HepG2 (cell line): ENCODE measurements around the gene CLRN3. TPM values are rescaled to one million over a fixed set of nuclear protein-coding genes. Genes with fewer than 3 reads are reported as not detected.

ENCODE experiments used
- ATAC-seq: fragments of 200-7000 bp; cut with Tn5 transposase; 3 replicates; pipeline ENCODE4 v1.9.1; 2020; ENCODE audit warnings: mild to moderate bottlenecking, moderate library complexity
- BruUV-seq: library from RNA; stranded (reverse); fragments of 400-500 nt; replicated peaks from 2 replicates; lab custom pipeline; 2021; lab: Mats Ljungman, UMichigan
- CTCF ChIA-PET: fragments of 300-600 bp; formaldehyde crosslinking; extraction: SDS; loops from one replicate; lab custom pipeline; 2021; ENCODE audit warnings: low total read pairs, inconsistent platforms, low intra/inter-chr PET ratio; lab: Yijun Ruan, JAX
- POLR2A ChIA-PET: fragments of 350-600 bp; sonication (Branson Sonifier 250); formaldehyde crosslinking; loops from one replicate; lab custom pipeline; 2020; ENCODE audit warnings: antibody characterized with exemption, inconsistent platforms; lab: Yijun Ruan, JAX
- DNase-seq: peaks from one replicate; pipeline ENCODE4 v3.0.0-alpha.2; 2015; ENCODE audit warnings: low spot score
- FAIRE-seq: peaks from 3 replicates; lab custom pipeline; 2011; peaks lifted over from hg19 to GRCh38; lab: Jason Lieb, UNC
- H2AFZ ChIP-seq: one replicate; pipeline ENCODE4 v1.6.1; 2011; ENCODE audit warnings: low read length, inconsistent platforms
- H3K27ac ChIP-seq: fragments of 300-600 bp; 3 replicates; pipeline ENCODE4 v1.8.0; 2011; ENCODE audit warnings: mixed run types, mild to moderate bottlenecking, mixed read lengths, low read length, inconsistent platforms; ENCODE audit not compliant: insufficient read depth; ENCODE audit errors: extremely low read length
- H3K27me3 ChIP-seq, 2 experiments: fragments of 200-600 bp in 1 of 2; 2 replicates in 1 of 2; 3 replicates in 1 of 2; pipeline versions ENCODE4 v1.6.0 to v1.8.0; 2011; ENCODE audit warnings: low read length in 2 of 2, mild to moderate bottlenecking in 2 of 2, moderate library complexity in 2 of 2, inconsistent platforms in 1 of 2; ENCODE audit not compliant: insufficient read depth in 2 of 2, control insufficient read depth in 1 of 2
- H3K36me3 ChIP-seq, 2 experiments: fragments of 200-600 bp in 1 of 2; replicated peaks in 1 of 2; 2 replicates in 1 of 2; 3 replicates in 1 of 2; pipeline versions ENCODE4 v1.5.1 to v1.8.0; 2011; ENCODE audit warnings: low read length in 2 of 2, inconsistent platforms in 1 of 2; ENCODE audit not compliant: insufficient read depth in 2 of 2, control insufficient read depth in 1 of 2
- H3K4me1 ChIP-seq: 2 replicates; pipeline ENCODE4 v1.5.1; 2012; ENCODE audit warnings: low read length, inconsistent platforms; ENCODE audit not compliant: insufficient read depth
- H3K4me2 ChIP-seq: 2 replicates; pipeline ENCODE4 v1.6.0; 2011; ENCODE audit warnings: low read depth, low read length, inconsistent platforms
- H3K4me3 ChIP-seq, 3 experiments: fragments of 200-600 bp in 1 of 3; sonication (generic), shearing (Covaris generic) in 1 of 3; replicated peaks in 1 of 3; 2 replicates each; pipeline ENCODE4 v1.5.1; 2011 to 2016; ENCODE audit warnings: low read length in 3 of 3, inconsistent platforms in 2 of 3, low read depth in 2 of 3, mild to moderate bottlenecking in 2 of 3, control low read depth in 1 of 3, mixed read lengths in 1 of 3; ENCODE audit not compliant: insufficient read depth in 1 of 3
- H3K79me2 ChIP-seq: one replicate; pipeline ENCODE4 v1.6.1; 2011; ENCODE audit warnings: low read length, inconsistent platforms; ENCODE audit not compliant: insufficient read depth
- H3K9ac ChIP-seq: 2 replicates; pipeline ENCODE4 v1.6.0; 2011; ENCODE audit warnings: mild to moderate bottlenecking, low read depth, low read length, inconsistent platforms; ENCODE audit not compliant: insufficient read depth
- H3K9me3 ChIP-seq: 2 replicates; pipeline ENCODE4 v1.5.1; 2012; ENCODE audit warnings: mild to moderate bottlenecking, low read length
- H4K20me1 ChIP-seq: 2 replicates; pipeline ENCODE4 v1.6.0; 2011; ENCODE audit warnings: inconsistent platforms, mild to moderate bottlenecking, low read length, moderate library complexity; ENCODE audit not compliant: insufficient read depth
- AKAP8 ChIP-seq: sonication (generic); formaldehyde crosslinking; IDR thresholded peaks from 2 replicates; pipeline ENCODE4 v1.5.1; 2020; ENCODE audit warnings: mild to moderate bottlenecking, missing genetic modification reagents
- ARNT2 ChIP-seq: sonication (generic); formaldehyde crosslinking; IDR thresholded peaks from 2 replicates; pipeline ENCODE4 v1.8.0; 2022; ENCODE audit warnings: mild to moderate bottlenecking, low read depth, missing genetic modification reagents, moderate library complexity
- ELF4 ChIP-seq: sonication (generic); formaldehyde crosslinking; IDR thresholded peaks from 2 replicates; pipeline ENCODE4 v1.5.0; 2020; ENCODE audit warnings: missing genetic modification reagents, mild to moderate bottlenecking, moderate library complexity, borderline replicate concordance
- KAT8 ChIP-seq: IDR thresholded peaks from 2 replicates; pipeline ENCODE4 v1.6.1; 2016; ENCODE audit warnings: missing genetic modification reagents, missing compliant biosample characterization
- POLR2AphosphoS2 ChIP-seq: IDR thresholded peaks from 2 replicates; pipeline ENCODE4 v1.6.1; 2011; ENCODE audit warnings: low read depth, low read length, improper control_type of control experiment
- SP2 ChIP-seq: sonication (generic); formaldehyde crosslinking; IDR thresholded peaks from 2 replicates; pipeline ENCODE4 v1.5.1; 2020; ENCODE audit warnings: mild to moderate bottlenecking, missing genetic modification reagents
- ZNF136 ChIP-seq: sonication (generic); formaldehyde crosslinking; IDR thresholded peaks from 2 replicates; pipeline ENCODE4 v1.8.1; 2022; ENCODE audit warnings: low read depth, mild to moderate bottlenecking, moderate library complexity, missing genetic modification reagents
- ZNF350 ChIP-seq: sonication (generic); formaldehyde crosslinking; IDR thresholded peaks from 2 replicates; pipeline ENCODE4 v1.4.0; 2020; ENCODE audit warnings: mild to moderate bottlenecking, low read depth, missing genetic modification reagents, borderline replicate concordance
- ZNF468 ChIP-seq: sonication (generic); formaldehyde crosslinking; IDR thresholded peaks from 2 replicates; pipeline ENCODE4 v1.8.0; 2022; ENCODE audit warnings: mild to moderate bottlenecking, moderate library complexity, missing genetic modification reagents
- ZNF557 ChIP-seq: sonication (generic); formaldehyde crosslinking; IDR thresholded peaks from 2 replicates; pipeline ENCODE4 v1.4.0; 2020; ENCODE audit warnings: missing genetic modification reagents
- ZNF558 ChIP-seq: sonication (generic); formaldehyde crosslinking; IDR thresholded peaks from 2 replicates; pipeline ENCODE4 v1.9.0; 2022; ENCODE audit warnings: mild to moderate bottlenecking, missing genetic modification reagents, borderline replicate concordance
- ZNF562 ChIP-seq: sonication (generic); formaldehyde crosslinking; IDR thresholded peaks from 2 replicates; pipeline ENCODE4 v1.8.0; 2022; ENCODE audit warnings: missing genetic modification reagents, borderline replicate concordance
- WGBS: methylation state at CpG from one replicate; pipeline ENCODE4 v1.1.6; 2017; ENCODE audit warnings: low lambda C conversion rate; 5-methylcytosine and 5-hydroxymethylcytosine counted together
- in situ Hi-C: cut with HindIII; loops from 2 replicates; pipeline ENCODE4 v1.10.0; 2017; ENCODE audit warnings: low pct_unique_long_range_greater_than_20kb; ENCODE audit not compliant: extremely low pct_ligation_motif_present
- intact Hi-C: fragments of 100-400 bp; cut with micrococcal nuclease; formaldehyde crosslinking; loops from one replicate; pipeline ENCODE4 v1.10.0; 2022; ENCODE audit not compliant: unreplicated experiment
- polyA plus RNA-seq, 8 experiments: library from polyadenylated mRNA; depleted of rRNA in 3 of 8; stranded (reverse) in 7 of 8; unstranded in 1 of 8; fragments of >200 nt; fragmentation: Illumina TruSeq in 4 of 8; extraction: Trizol in 4 of 8; gene quantifications; 2 replicates each; pipeline versions ENCODE4 v1.2.1 to v1.2.3, GENCODE V29; 2011 to 2016; ENCODE audit warnings: low read depth in 4 of 8, missing spikeins in 1 of 8, mixed read lengths in 1 of 8; ENCODE audit not compliant: insufficient read depth in 1 of 8
- total RNA-seq, 5 experiments: library from RNA; depleted of rRNA; stranded (reverse); fragments of >200 nt; fragmentation: Illumina TruSeq; extraction: Trizol; gene quantifications; 2 replicates each; pipeline ENCODE4 v1.2.3, GENCODE V29; 2016; ENCODE audit warnings: low read depth in 1 of 5
- TF ChIP-seq, protein P1 (sequence below): fragments of 450-650 bp; IDR thresholded peaks from 2 replicates; pipeline ENCODE4 v1.6.1; 2017
- TF ChIP-seq, protein P2 (sequence below): sonication (generic); formaldehyde crosslinking; IDR thresholded peaks from 2 replicates; pipeline ENCODE4 v1.5.0; 2020; ENCODE audit warnings: missing genetic modification reagents
- TF ChIP-seq, protein P3 (sequence below): sonication (generic); formaldehyde crosslinking; IDR thresholded peaks from 2 replicates; pipeline ENCODE4 v1.4.0; 2020; ENCODE audit warnings: mild to moderate bottlenecking, missing genetic modification reagents

Gene CLRN3
- total and polyA plus RNA-seq, 2 of the 13 experiments (the other 11 are each of a cell fraction or from before 2014, with no cell fraction given), result not detected

DNA sequence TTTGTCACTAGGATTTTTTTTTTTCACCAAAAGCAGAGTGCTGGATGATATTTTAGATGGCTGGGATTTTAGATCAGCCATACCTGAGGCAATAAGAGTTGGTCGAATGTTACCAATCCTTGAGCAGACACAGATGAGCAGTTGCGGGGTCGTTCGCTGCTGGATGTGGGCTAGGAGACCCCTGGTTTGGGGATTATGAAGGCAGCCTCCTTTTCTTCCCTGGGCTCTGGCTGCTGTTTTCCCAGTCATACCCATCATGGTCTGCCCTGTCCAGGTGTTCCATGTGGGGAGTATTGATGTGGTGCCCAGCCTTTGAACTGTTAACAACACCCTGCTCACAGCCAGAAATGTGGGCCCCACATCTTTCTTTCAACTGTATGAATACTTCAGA, 19.1 kb upstream of the CLRN3 start:
- H3K36me3 ChIP-seq, result no peaks in the 10 kb centered on the region
- H3K79me2 ChIP-seq, result no peaks in the 10 kb centered on the region
- no peaks in the 10 kb centered on the region for H4K20me1 ChIP-seq
- TF ChIP-seq, protein P1, sequence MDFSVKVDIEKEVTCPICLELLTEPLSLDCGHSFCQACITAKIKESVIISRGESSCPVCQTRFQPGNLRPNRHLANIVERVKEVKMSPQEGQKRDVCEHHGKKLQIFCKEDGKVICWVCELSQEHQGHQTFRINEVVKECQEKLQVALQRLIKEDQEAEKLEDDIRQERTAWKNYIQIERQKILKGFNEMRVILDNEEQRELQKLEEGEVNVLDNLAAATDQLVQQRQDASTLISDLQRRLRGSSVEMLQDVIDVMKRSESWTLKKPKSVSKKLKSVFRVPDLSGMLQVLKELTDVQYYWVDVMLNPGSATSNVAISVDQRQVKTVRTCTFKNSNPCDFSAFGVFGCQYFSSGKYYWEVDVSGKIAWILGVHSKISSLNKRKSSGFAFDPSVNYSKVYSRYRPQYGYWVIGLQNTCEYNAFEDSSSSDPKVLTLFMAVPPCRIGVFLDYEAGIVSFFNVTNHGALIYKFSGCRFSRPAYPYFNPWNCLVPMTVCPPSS, result no peak
- TF ChIP-seq ZNF468, result no peak
- no peaks in the 10 kb centered on the region for H3K9me3 ChIP-seq
- no peaks in the 10 kb centered on the region for H3K4me1 ChIP-seq
- WGBS, result 30% methylated on average over 3 of the region's 4 CpGs
- in situ Hi-C loops (loop anchor here (5.0 kb wide), 1 partner anchor 100 kb away; no protein-coding TSS in a partner anchor), intact Hi-C loops (no loop called here)
- no peak for DNase-seq
- no peak overlapping the region for H2AFZ ChIP-seq
- BruUV-seq, result no TSS peak
- ChIA-PET POLR2A (no interaction called here), CTCF (no interaction called here)
- H3K4me2 ChIP-seq, result no peak overlapping the region
- H3K27me3 ChIP-seq, result peaks cover 3 to 38% of the 10 kb centered on the region in 2 experiments; a peak in 3 of 5 replicates
- no peak for ATAC-seq
- FAIRE-seq, result no peak
- H3K9ac ChIP-seq, result no peak overlapping the region
- H3K27ac ChIP-seq, result no peak overlapping the region
- no peak overlapping the region for H3K4me3 ChIP-seq

DNA sequence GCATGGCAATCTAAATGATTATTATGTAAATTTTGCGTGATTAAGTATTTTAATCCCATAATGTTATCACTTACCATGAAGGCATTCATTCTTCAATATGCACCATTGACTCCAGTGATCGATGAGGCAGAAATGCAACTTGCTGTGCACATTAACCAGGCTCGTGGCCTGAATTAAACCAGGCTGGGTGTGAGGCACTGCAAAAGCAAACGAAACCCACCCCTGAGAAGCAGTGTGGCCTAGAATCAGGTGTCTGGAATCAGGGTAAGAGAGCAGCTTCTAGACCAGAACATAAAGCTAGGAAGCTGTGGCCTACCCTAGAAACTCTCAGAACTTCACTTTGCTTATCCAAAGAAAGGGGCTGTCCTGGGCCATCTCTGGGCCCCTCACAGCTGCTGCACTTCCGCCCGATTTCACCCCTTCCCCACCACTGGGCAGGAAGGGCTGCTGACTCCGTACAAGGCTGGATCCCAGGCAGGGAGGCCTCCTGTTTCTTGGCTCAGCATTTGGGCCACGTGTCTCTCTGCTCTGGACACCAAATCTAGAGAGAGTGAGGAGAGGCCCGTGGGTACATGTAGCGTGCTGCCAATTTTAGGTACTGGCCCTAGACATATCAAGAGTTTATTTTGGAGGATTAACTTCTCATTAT, 18.6 kb upstream of the CLRN3 start:
- Histone ChIP-seq H3K4me2 (no peak overlapping the region), H3K27ac (no peak overlapping the region), H3K9ac (no peak overlapping the region), H3K79me2 (no peaks in the 10 kb centered on the region), H3K4me3 (no peak overlapping the region), H3K4me1 (no peaks in the 10 kb centered on the region), H3K27me3 (peaks cover 3 to 36% of the 10 kb centered on the region in 2 experiments; a peak in 3 of 5 replicates), H3K9me3 (no peaks in the 10 kb centered on the region), H2AFZ (no peak overlapping the region), H3K36me3 (no peaks in the 10 kb centered on the region), H4K20me1 (no peaks in the 10 kb centered on the region)
- no TSS peak for BruUV-seq
- no peak for ATAC-seq
- CTCF ChIA-PET, result no interaction called here
- POLR2A ChIA-PET, result no interaction called here
- intact Hi-C loops, result no loop called here
- no peak for DNase-seq
- no peak for FAIRE-seq
- WGBS, result 0% methylated on average over 6 of the region's 10 CpGs
- in situ Hi-C loops, result loop anchor here (5.0 kb wide), 1 partner anchor 101 kb away; no protein-coding TSS in a partner anchor
- TF ChIP-seq SP2 (CRISPR knock-in tag) (no peak), ELF4 (no peak), POLR2AphosphoS2 (no peak), AKAP8 (CRISPR knock-in tag) (no peak), ZNF136 (CRISPR knock-in tag) (no peak), ZNF562 (CRISPR knock-in tag) (no peak), ARNT2 (no peak), ZNF557 (CRISPR knock-in tag) (no peak), ZNF350 (CRISPR knock-in tag) (no peak), KAT8 (CRISPR knock-in tag) (no peak), ZNF558 (CRISPR knock-in tag) (no peak)
- TF ChIP-seq, protein P2, sequence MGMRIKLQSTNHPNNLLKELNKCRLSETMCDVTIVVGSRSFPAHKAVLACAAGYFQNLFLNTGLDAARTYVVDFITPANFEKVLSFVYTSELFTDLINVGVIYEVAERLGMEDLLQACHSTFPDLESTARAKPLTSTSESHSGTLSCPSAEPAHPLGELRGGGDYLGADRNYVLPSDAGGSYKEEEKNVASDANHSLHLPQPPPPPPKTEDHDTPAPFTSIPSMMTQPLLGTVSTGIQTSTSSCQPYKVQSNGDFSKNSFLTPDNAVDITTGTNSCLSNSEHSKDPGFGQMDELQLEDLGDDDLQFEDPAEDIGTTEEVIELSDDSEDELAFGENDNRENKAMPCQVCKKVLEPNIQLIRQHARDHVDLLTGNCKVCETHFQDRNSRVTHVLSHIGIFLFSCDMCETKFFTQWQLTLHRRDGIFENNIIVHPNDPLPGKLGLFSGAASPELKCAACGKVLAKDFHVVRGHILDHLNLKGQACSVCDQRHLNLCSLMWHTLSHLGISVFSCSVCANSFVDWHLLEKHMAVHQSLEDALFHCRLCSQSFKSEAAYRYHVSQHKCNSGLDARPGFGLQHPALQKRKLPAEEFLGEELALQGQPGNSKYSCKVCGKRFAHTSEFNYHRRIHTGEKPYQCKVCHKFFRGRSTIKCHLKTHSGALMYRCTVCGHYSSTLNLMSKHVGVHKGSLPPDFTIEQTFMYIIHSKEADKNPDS (CRISPR knock-in tag), result no peak
- TF ChIP-seq, protein P3, sequence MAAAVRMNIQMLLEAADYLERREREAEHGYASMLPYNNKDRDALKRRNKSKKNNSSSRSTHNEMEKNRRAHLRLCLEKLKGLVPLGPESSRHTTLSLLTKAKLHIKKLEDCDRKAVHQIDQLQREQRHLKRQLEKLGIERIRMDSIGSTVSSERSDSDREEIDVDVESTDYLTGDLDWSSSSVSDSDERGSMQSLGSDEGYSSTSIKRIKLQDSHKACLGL (CRISPR knock-in tag), result no peak
